Measurements from ENCODE around the gene ASF1B.

The ASF1B gene

GRCh38 chr19:14111486-14111885, 24.9 kb downstream of the ASF1B start:
- no peak overlapping the region for H3K4me3 ChIP-seq (ENCODE audit: low read depth, low read length)
- no peak for TF ChIP-seq CTCF (IDR thresholded peaks at IDR 0.05; ENCODE audit: control insufficient read depth, extremely low read depth, insufficient read depth)
- DNase-seq (ENCODE audit: low read depth): no peak

GRCh38 chr19:14110650-14111049, 25.7 kb downstream of the ASF1B start:
- no peak for DNase-seq (ENCODE audit: low read depth)
- H3K4me3 ChIP-seq (ENCODE audit: low read depth, low read length): no peak overlapping the region
- no peak for TF ChIP-seq CTCF (IDR thresholded peaks at IDR 0.05; ENCODE audit: control insufficient read depth, extremely low read depth, insufficient read depth)

- no peak for TF ChIP-seq CTCF (IDR thresholded peaks at IDR 0.05; ENCODE audit: control insufficient read depth, extremely low read depth, insufficient read depth)
- no peak for DNase-seq (ENCODE audit: low read depth)
These were observed 28.6 kb downstream of the ASF1B start for GRCh38 chr19:14107581-14108461.

GRCh38 chr19:14106840-14107239, 29.5 kb downstream of the ASF1B start:
- no peak overlapping the region for H3K4me3 ChIP-seq (ENCODE audit: low read depth, low read length)
- no peak for DNase-seq (ENCODE audit: low read depth)
- TF ChIP-seq CTCF (IDR thresholded peaks at IDR 0.05; ENCODE audit: control insufficient read depth, extremely low read depth, insufficient read depth): no peak

More at GRCh38 chr19:14107581-14108461, 28.6 kb downstream of the ASF1B start:
- H3K4me3 ChIP-seq (ENCODE audit: low read depth, low read length): no peak overlapping the region

GRCh38 chr19:14105680-14106079, 30.7 kb downstream of the ASF1B start:
- no peak for TF ChIP-seq CTCF (IDR thresholded peaks at IDR 0.05; ENCODE audit: control insufficient read depth, extremely low read depth, insufficient read depth)
- no peak overlapping the region for H3K4me3 ChIP-seq (ENCODE audit: low read depth, low read length)
- no peak for DNase-seq (ENCODE audit: low read depth)

GRCh38 chr19:14103310-14103709, 33.1 kb downstream of the ASF1B start:
- no peak overlapping the region for H3K4me3 ChIP-seq (ENCODE audit: low read depth, low read length)
- no peak for DNase-seq (ENCODE audit: low read depth)
- TF ChIP-seq CTCF (IDR thresholded peaks at IDR 0.05; ENCODE audit: control insufficient read depth, extremely low read depth, insufficient read depth): no peak

GRCh38 chr19:14102756-14103155, 33.6 kb downstream of the ASF1B start:
- DNase-seq (ENCODE audit: low read depth): no peak
- H3K4me3 ChIP-seq (ENCODE audit: low read depth, low read length): no peak overlapping the region
- TF ChIP-seq CTCF (IDR thresholded peaks at IDR 0.05; ENCODE audit: control insufficient read depth, extremely low read depth, insufficient read depth): no peak

Data from LNCaP clone FGC (cell line).